LNCaP clone FGC (cell line): ENCODE measurements around the gene PCAT6.
"Not testable (repeated sequence)": the region's sequence is repeated elsewhere in the genome, so short reads cannot be mapped to it uniquely, and the experiment has no call there.

ENCODE experiments used
- DNase-seq: peaks from one replicate; pipeline ENCODE4 v3.0.0-alpha.2; 2011; ENCODE audit warnings: low read depth
- H3K4me3 ChIP-seq: 2 replicates; pipeline ENCODE4 v1.5.1; 2011; ENCODE audit warnings: mild to moderate bottlenecking, low read depth, low read length, control low read depth
- CTCF ChIP-seq: IDR thresholded peaks from 2 replicates; pipeline ENCODE4 v1.5.1; 2012; ENCODE audit warnings: mild to moderate bottlenecking; ENCODE audit not compliant: control insufficient read depth, insufficient read depth; ENCODE audit errors: extremely low read depth

The PCAT6 gene

GRCh38 chr1:202815120-202815519, 4.4 kb downstream of the PCAT6 start:
- no peak for DNase-seq
- TF ChIP-seq CTCF, result no peak
- no peak overlapping the region for H3K4me3 ChIP-seq

- DNase-seq, result no peak
- TF ChIP-seq CTCF, result no peak
- H3K4me3 ChIP-seq, result no peak overlapping the region
Measured at GRCh38 chr1:202818819-202819218, 8.1 kb downstream of the PCAT6 start.

DNA sequence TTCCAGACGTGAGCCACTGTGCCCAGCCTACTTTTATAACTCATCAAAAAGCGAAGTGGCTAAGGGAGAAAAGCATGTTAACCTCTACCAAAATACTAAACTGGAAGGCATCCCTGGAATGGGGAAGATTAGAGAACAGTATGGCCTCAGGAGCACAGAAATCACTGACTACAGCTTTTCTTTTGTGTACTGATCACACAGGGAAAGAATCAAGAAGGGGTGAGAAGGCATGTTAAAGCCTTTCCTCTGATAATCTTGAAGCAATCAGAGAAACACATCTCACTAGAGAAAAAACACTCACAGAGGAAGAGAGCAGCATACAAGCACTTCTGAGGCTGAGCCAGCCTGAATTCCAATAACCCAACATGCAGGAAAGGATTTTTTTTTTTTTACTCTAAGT, 10.7 kb downstream of the PCAT6 start:
- H3K4me3 ChIP-seq, result no peak overlapping the region
- TF ChIP-seq CTCF, result no peak
- no peak for DNase-seq

GRCh38 chr1:202825748-202826147, 15.0 kb downstream of the PCAT6 start:
- H3K4me3 ChIP-seq, result no peak overlapping the region
- no peak for TF ChIP-seq CTCF
- DNase-seq, result no peak

- not testable (repeated sequence) for H3K4me3 ChIP-seq, DNase-seq
Measured at GRCh38 chr1:202829223-202829622, 18.5 kb downstream of the PCAT6 start.

DNA sequence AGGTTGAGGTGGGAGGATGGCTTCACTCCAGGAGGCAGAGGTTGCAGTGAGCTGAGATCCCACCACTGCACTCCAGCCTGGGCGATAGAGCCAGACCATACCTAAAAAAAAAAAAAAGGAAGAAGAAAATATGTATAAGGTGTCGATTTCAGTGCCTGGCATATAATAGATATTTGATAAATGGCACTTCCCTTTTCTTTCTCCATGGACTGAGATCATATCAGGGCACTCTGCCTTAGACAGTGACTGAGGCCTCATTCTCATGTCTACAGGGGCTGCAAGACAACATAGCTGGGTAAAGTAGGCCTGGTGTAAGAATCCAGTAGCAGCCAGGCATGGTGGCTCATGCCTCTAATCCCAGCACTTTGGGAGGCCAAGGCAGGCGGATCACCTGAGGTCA, 21.2 kb downstream of the PCAT6 start:
- no peak for TF ChIP-seq CTCF
- DNase-seq, result no peak

DNA sequence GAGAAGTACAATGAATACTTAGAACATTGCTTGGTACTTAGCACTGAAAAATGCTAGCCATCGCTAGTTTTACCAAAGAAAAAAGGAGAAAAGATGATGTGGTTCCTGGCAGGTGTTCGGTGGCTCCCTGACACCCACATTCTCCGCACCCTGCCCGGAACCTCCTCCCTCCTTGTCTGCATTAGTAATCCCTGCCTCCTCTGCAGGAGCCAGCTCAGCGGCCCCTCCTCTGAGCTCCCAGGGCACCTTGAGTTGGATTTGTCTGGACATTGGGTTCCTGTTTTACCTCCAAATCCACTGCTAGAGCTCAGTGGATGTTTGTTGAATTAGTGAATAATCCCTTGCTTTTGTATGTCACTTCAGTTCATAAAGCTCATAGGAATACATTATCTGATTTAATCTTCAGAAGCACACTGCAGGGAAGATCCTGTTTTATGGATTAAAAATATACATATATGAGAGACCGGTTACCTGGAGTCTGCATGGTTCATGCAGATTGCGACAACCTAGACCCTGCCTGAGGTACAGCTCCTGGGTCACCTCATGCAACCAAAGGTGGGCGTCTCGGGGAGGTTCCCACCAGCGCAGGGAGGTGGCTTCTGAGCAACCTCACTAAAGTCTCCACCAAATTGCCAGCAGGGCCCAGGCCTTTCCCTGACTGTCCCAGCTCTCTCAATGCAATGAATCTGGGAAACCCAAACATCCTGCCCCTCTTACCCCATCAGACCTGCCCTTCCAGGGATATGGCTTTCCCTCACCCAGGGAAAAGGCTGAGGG, 24.2 kb downstream of the PCAT6 start:
- TF ChIP-seq CTCF, result no peak
- no peak overlapping the region for H3K4me3 ChIP-seq
- no peak for DNase-seq

More for the DNA sequence above, 21.2 kb downstream of the PCAT6 start:
- no peak overlapping the region for H3K4me3 ChIP-seq
